ENCODE data around the gene RNU2-1. TPM values are rescaled to one million over a fixed set of nuclear protein-coding genes. Genes with fewer than 3 reads are reported as not detected.

The RNU2-1 gene
- total and polyA plus RNA-seq, 2 of the 13 experiments (the other 11 are each of a cell fraction or from before 2014, with no cell fraction given): not detected

DNA sequence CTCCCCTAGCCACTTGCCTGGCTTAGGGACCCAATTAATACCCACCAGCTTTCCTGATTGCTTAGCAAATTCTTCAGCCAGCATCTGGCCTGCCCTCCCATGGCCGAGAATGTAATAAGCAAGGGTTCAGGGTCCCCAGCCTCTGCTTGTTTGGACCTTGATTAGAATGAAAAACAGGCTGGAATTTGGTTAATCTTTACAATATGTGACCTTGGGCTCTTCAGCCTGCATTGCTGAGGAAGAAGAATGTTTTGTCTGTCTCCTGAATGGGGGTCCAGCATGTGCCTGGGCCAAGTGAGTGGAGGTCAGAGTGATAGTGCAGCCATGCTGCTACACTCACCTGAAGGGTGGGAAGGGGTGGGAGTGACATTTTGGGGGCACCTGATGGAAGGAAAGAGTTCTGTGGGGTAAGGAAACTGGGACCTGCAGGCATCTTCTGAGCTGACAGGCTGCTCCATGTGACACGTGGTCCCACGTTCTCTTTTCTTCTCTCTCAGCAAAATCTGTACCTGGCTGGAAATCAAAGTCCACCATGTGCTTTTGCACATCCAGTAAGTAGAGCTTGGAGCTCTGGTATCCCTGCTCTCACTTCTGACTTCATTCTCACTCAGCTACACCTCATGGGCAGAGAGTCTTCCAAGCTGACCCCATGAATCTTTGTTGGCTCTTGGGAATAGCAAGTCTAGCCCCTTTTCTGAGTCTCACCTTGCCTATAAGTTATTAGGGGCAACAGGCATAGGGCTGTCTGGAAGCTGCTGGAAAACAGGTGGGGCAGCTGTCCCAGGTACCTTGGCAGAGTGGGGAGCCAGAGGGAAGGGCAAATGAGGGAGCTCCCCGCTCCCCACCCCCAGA, 16.8 kb downstream of the RNU2-1 start (continued):
- TF ChIP-seq ZNF256 (CRISPR knock-in tag; conservative IDR thresholded peaks at IDR 0.05): peak; percentile 13; the same call in 1 of the 2 replicates
- TF ChIP-seq, protein P1, sequence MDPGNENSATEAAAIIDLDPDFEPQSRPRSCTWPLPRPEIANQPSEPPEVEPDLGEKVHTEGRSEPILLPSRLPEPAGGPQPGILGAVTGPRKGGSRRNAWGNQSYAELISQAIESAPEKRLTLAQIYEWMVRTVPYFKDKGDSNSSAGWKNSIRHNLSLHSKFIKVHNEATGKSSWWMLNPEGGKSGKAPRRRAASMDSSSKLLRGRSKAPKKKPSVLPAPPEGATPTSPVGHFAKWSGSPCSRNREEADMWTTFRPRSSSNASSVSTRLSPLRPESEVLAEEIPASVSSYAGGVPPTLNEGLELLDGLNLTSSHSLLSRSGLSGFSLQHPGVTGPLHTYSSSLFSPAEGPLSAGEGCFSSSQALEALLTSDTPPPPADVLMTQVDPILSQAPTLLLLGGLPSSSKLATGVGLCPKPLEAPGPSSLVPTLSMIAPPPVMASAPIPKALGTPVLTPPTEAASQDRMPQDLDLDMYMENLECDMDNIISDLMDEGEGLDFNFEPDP (CRISPR knock-in tag; conservative IDR thresholded peaks at IDR 0.05): 0 out of 2 replicates have a peak, but pooled peaks have one; percentile 89
- TF ChIP-seq REPIN1 (CRISPR knock-in tag; IDR thresholded peaks at IDR 0.05; ENCODE audit: borderline replicate concordance, low read depth): peak; percentile 97
- TF ChIP-seq, protein P2, sequence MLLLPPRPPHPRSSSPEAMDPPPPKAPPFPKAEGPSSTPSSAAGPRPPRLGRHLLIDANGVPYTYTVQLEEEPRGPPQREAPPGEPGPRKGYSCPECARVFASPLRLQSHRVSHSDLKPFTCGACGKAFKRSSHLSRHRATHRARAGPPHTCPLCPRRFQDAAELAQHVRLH (CRISPR knock-in tag; IDR thresholded peaks at IDR 0.05; ENCODE audit: borderline replicate concordance, low read depth): no peak
- TF ChIP-seq XRCC5 (optimal IDR thresholded peaks at IDR 0.05; ENCODE audit: low read length): peak; percentile 84
- TF ChIP-seq THAP11 (CRISPR knock-in tag; IDR thresholded peaks at IDR 0.05): peak; percentile 62
- TF ChIP-seq, protein P3, sequence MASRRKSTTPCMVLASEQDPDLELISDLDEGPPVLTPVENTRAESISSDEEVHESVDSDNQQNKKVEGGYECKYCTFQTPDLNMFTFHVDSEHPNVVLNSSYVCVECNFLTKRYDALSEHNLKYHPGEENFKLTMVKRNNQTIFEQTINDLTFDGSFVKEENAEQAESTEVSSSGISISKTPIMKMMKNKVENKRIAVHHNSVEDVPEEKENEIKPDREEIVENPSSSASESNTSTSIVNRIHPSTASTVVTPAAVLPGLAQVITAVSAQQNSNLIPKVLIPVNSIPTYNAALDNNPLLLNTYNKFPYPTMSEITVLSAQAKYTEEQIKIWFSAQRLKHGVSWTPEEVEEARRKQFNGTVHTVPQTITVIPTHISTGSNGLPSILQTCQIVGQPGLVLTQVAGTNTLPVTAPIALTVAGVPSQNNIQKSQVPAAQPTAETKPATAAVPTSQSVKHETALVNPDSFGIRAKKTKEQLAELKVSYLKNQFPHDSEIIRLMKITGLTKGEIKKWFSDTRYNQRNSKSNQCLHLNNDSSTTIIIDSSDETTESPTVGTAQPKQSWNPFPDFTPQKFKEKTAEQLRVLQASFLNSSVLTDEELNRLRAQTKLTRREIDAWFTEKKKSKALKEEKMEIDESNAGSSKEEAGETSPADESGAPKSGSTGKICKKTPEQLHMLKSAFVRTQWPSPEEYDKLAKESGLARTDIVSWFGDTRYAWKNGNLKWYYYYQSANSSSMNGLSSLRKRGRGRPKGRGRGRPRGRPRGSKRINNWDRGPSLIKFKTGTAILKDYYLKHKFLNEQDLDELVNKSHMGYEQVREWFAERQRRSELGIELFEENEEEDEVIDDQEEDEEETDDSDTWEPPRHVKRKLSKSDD (CRISPR knock-in tag; IDR thresholded peaks at IDR 0.05; ENCODE audit: low read depth): 0 out of 2 replicates have a peak, but pooled peaks have one; percentile 4
- TF ChIP-seq, protein P4, sequence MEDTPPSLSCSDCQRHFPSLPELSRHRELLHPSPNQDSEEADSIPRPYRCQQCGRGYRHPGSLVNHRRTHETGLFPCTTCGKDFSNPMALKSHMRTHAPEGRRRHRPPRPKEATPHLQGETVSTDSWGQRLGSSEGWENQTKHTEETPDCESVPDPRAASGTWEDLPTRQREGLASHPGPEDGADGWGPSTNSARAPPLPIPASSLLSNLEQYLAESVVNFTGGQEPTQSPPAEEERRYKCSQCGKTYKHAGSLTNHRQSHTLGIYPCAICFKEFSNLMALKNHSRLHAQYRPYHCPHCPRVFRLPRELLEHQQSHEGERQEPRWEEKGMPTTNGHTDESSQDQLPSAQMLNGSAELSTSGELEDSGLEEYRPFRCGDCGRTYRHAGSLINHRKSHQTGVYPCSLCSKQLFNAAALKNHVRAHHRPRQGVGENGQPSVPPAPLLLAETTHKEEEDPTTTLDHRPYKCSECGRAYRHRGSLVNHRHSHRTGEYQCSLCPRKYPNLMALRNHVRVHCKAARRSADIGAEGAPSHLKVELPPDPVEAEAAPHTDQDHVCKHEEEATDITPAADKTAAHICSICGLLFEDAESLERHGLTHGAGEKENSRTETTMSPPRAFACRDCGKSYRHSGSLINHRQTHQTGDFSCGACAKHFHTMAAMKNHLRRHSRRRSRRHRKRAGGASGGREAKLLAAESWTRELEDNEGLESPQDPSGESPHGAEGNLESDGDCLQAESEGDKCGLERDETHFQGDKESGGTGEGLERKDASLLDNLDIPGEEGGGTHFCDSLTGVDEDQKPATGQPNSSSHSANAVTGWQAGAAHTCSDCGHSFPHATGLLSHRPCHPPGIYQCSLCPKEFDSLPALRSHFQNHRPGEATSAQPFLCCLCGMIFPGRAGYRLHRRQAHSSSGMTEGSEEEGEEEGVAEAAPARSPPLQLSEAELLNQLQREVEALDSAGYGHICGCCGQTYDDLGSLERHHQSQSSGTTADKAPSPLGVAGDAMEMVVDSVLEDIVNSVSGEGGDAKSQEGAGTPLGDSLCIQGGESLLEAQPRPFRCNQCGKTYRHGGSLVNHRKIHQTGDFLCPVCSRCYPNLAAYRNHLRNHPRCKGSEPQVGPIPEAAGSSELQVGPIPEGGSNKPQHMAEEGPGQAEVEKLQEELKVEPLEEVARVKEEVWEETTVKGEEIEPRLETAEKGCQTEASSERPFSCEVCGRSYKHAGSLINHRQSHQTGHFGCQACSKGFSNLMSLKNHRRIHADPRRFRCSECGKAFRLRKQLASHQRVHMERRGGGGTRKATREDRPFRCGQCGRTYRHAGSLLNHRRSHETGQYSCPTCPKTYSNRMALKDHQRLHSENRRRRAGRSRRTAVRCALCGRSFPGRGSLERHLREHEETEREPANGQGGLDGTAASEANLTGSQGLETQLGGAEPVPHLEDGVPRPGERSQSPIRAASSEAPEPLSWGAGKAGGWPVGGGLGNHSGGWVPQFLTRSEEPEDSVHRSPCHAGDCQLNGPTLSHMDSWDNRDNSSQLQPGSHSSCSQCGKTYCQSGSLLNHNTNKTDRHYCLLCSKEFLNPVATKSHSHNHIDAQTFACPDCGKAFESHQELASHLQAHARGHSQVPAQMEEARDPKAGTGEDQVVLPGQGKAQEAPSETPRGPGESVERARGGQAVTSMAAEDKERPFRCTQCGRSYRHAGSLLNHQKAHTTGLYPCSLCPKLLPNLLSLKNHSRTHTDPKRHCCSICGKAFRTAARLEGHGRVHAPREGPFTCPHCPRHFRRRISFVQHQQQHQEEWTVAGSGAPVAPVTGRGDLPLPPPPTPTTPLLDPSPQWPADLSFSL (CRISPR knock-in tag; IDR thresholded peaks at IDR 0.05): no peak
- peak; percentile 74 for TF ChIP-seq ELF3 (CRISPR knock-in tag; IDR thresholded peaks at IDR 0.05)
- 0 out of 2 replicates have a peak, but pooled peaks have one; percentile 21 for TF ChIP-seq ZNF776 (CRISPR knock-in tag; IDR thresholded peaks at IDR 0.05)
- TF ChIP-seq, protein P5, sequence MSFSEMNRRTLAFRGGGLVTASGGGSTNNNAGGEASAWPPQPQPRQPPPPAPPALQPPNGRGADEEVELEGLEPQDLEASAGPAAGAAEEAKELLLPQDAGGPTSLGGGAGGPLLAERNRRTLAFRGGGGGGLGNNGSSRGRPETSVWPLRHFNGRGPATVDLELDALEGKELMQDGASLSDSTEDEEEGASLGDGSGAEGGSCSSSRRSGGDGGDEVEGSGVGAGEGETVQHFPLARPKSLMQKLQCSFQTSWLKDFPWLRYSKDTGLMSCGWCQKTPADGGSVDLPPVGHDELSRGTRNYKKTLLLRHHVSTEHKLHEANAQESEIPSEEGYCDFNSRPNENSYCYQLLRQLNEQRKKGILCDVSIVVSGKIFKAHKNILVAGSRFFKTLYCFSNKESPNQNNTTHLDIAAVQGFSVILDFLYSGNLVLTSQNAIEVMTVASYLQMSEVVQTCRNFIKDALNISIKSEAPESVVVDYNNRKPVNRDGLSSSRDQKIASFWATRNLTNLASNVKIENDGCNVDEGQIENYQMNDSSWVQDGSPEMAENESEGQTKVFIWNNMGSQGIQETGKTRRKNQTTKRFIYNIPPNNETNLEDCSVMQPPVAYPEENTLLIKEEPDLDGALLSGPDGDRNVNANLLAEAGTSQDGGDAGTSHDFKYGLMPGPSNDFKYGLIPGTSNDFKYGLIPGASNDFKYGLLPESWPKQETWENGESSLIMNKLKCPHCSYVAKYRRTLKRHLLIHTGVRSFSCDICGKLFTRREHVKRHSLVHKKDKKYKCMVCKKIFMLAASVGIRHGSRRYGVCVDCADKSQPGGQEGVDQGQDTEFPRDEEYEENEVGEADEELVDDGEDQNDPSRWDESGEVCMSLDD (CRISPR knock-in tag; IDR thresholded peaks at IDR 0.05; ENCODE audit: borderline replicate concordance): 0 out of 2 replicates have a peak, but pooled peaks have one; percentile 70
- peak; percentile 87; the same call in 1 of the 2 replicates for TF ChIP-seq NCOR1 (IDR thresholded peaks at IDR 0.05; ENCODE audit: borderline replicate concordance, low read length)
- peak; percentile 54; the same call in 1 of the 2 replicates for TF ChIP-seq ZBTB38 (CRISPR knock-in tag; IDR thresholded peaks at IDR 0.05)
